Body of pancreas (tissue), 4 donors: ENCODE measurements around the gene PNRC1. TPM values are rescaled to one million over a fixed set of nuclear protein-coding genes. Genes with fewer than 3 reads are reported as not detected.

Experiments used
- ATAC-seq: fragments of 150-250 bp; one replicate; pipeline ENCODE4 v1.9.1; 2016
- DNase-seq, 4 donors: peaks; one replicate each; pipeline ENCODE4 v3.0.0-alpha.2; 2019
- H3K27ac ChIP-seq, 4 donors: fragments of 200-600 bp; sonication (generic); 1 replicate in 3 of 4; 2 replicates in 1 of 4; pipeline versions ENCODE4 v1.5.1 to v1.6.1; 2016 to 2019; ENCODE audit warnings: mild to moderate bottlenecking in 1 of 4, mixed read lengths in 1 of 4, moderate library complexity in 1 of 4
- H3K27me3 ChIP-seq, 2 donors: fragments of 200-600 bp; sonication (generic); one replicate each; pipeline ENCODE4 v1.6.0; 2016; ENCODE audit warnings: mild to moderate bottlenecking in 1 of 2
- H3K36me3 ChIP-seq, 2 donors: fragments of 200-600 bp; sonication (generic); replicated peaks in 1 of 2; 2 replicates each; pipeline ENCODE4 v1.5.1; 2016; ENCODE audit warnings: low read depth in 2 of 2; ENCODE audit not compliant: insufficient read depth in 1 of 2
- H3K4me1 ChIP-seq: fragments of 200-600 bp; sonication (generic); one replicate; pipeline ENCODE4 v1.6.0; 2016
- H3K4me3 ChIP-seq, 2 donors: fragments of 200-600 bp; sonication (generic); 1 replicate in 1 of 2; 2 replicates in 1 of 2; pipeline ENCODE4 v1.5.1; 2016 to 2019
- H3K9me3 ChIP-seq, 3 donors: fragments of 200-600 bp; sonication (generic); 1 replicate in 2 of 3; 2 replicates in 1 of 3; pipeline ENCODE4 v1.5.1; 2016
- CTCF ChIP-seq, 7 experiments: fragments of 450-650 bp in 4 of 7; fragments of 200-600 bp in 3 of 7; sonication (generic) in 3 of 7; IDR thresholded peaks; one replicate each; pipeline ENCODE4 v1.5.1; 2016 to 2019; ENCODE audit warnings: antibody characterized with exemption in 7 of 7
- POLR2A ChIP-seq, 3 donors: fragments of 450-650 bp; IDR thresholded peaks; one replicate each; pipeline ENCODE4 v1.6.1; 2016; ENCODE audit warnings: antibody characterized with exemption in 3 of 3, mild to moderate bottlenecking in 2 of 3
- WGBS, 2 donors: methylation state at CpG; one replicate each; pipeline ENCODE4 v1.1.5; 2017; 5-methylcytosine and 5-hydroxymethylcytosine counted together
- intact Hi-C: fragments of 100-400 bp; cut with DNase I; formaldehyde crosslinking; loops from one replicate; pipeline ENCODE4 v1.15.1; 2023
- small RNA-seq: library from RNA; depleted of rRNA; stranded (forward); fragments of <200 nt; gene quantifications from one replicate; pipeline ENCODE3, GENCODE V24; 2016
- total RNA-seq, 2 donors: library from RNA; depleted of rRNA; stranded (reverse); fragments of >200 nt; gene quantifications; one replicate each; pipeline ENCODE4 v1.1.0, GENCODE V29; 2016

Gene PNRC1
- total RNA-seq, 2 donors from 2014 or later = 133 to 179 TPM

DNA sequence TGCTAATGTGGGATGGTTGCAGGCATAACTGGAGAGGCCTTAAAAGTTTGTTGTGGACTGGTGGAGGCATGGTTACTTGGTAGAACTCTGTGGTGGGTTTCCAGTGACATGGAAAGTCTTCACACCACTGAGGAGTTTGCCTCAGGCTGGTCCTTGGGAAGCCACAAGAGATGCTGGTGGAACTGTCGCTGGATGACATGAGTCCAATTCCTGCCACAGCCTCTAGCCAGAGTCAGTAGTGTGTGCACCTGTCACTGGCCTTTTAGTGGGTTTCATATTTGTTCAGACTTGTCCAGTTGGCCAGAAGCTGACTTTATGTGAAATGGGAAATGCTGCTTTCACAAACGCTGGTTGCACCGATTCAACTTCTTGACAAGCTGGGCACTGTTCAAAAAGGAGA, 51.0 kb downstream of the PNRC1 start:
- no peaks in the 10 kb centered on the region for H3K36me3 ChIP-seq
- TF ChIP-seq CTCF (IDR thresholded peaks at IDR 0.05) (no peak), POLR2A (IDR thresholded peaks at IDR 0.05) (no peak)
- intact Hi-C loops = no loop called here
- H3K4me3 ChIP-seq = no peak overlapping the region
- DNase-seq = no peak
- H3K9me3 ChIP-seq = no peaks in the 10 kb centered on the region
- 92 to 97% methylated on average over 3 of the region's 3 CpGs for WGBS, 2 donors
- no peaks in the 10 kb centered on the region for H3K4me1 ChIP-seq
- no peak overlapping the region for H3K27ac ChIP-seq
- no peaks in the 10 kb centered on the region for H3K27me3 ChIP-seq
- ATAC-seq = no peak

GRCh38 chr6:89132057-89132456, 51.5 kb downstream of the PNRC1 start:
- no peak for ATAC-seq

GRCh38 chr6:89133981-89134380, 53.4 kb downstream of the PNRC1 start:
- WGBS, 2 donors = 88 to 90% methylated on average over 9 of the region's 9 CpGs
- Histone ChIP-seq H3K27ac (no peak overlapping the region), H3K27me3 (no peaks in the 10 kb centered on the region), H3K4me3 (no peak overlapping the region), H3K36me3 (no peaks in the 10 kb centered on the region), H3K9me3 (no peaks in the 10 kb centered on the region), H3K4me1 (no peaks in the 10 kb centered on the region)
- TF ChIP-seq CTCF (IDR thresholded peaks at IDR 0.05) = no peak
- no peak for TF ChIP-seq POLR2A (IDR thresholded peaks at IDR 0.05)
- DNase-seq (no peak), ATAC-seq (no peak)
- intact Hi-C loops = no loop called here

More at GRCh38 chr6:89132057-89132456, 51.5 kb downstream of the PNRC1 start:
- Histone ChIP-seq H3K36me3 (no peaks in the 10 kb centered on the region), H3K9me3 (no peaks in the 10 kb centered on the region), H3K4me1 (no peaks in the 10 kb centered on the region), H3K27me3 (no peaks in the 10 kb centered on the region), H3K27ac (no peak overlapping the region), H3K4me3 (no peak overlapping the region)
- DNase-seq = no peak
- TF ChIP-seq CTCF (IDR thresholded peaks at IDR 0.05) (no peak), POLR2A (IDR thresholded peaks at IDR 0.05) (no peak)
- 81 to 90% methylated on average over 2 of the region's 2 CpGs for WGBS, 2 donors
- intact Hi-C loops = no loop called here

- 92% methylated on average over 3 of the region's 3 CpGs for WGBS, 2 donors
- DNase-seq (no peak), ATAC-seq (no peak)
- TF ChIP-seq CTCF (IDR thresholded peaks at IDR 0.05) (no peak), POLR2A (IDR thresholded peaks at IDR 0.05) (no peak)
- Histone ChIP-seq H3K36me3 (no peaks in the 10 kb centered on the region), H3K27ac (no peak overlapping the region), H3K4me3 (no peak overlapping the region), H3K27me3 (no peaks in the 10 kb centered on the region), H3K4me1 (peaks cover 6% of the 10 kb centered on the region), H3K9me3 (no peaks in the 10 kb centered on the region)
- intact Hi-C loops = no loop called here
These were observed 54.2 kb downstream of the PNRC1 start for GRCh38 chr6:89134723-89135122.

Small RNA genes lying within 50 kb of the gene (small RNA-seq; reads per million reads assigned to genes)
- gene RN7SL336P = not detected
- 2.0 reads per million, percentile 70 among the genes with 10 or more reads in this experiment for gene RNU2-61P

Other genes with a start within 250 kb of the PNRC1 start
- gene RNGTT, start 117.1 kb upstream of the PNRC1 start, total RNA-seq = 10 to 100 TPM in 1 of 2 donors, 1 to 10 TPM in 1; 9.9 to 15.2 TPM
- under 1 TPM; 0.52 to 0.99 TPM for gene SRSF12, start 37.3 kb downstream of the PNRC1 start, total RNA-seq
- 10 to 100 TPM; 10.5 to 15.3 TPM for gene PM20D2, start 65.3 kb downstream of the PNRC1 start, total RNA-seq
- not detected for gene GABRR1, start 136.6 kb downstream of the PNRC1 start, total RNA-seq
- 1 to 10 TPM in 1 of 2 donors, under 1 TPM in 1; 0.52 to 1.3 TPM for gene GABRR2, start 234.5 kb downstream of the PNRC1 start, total RNA-seq